Ascending aorta (tissue), 2 donors: ENCODE data around the gene SHISA2. TPM values are rescaled to one million over a fixed set of nuclear protein-coding genes. Genes with fewer than 3 reads are reported as not detected.

ENCODE experiments used
- DNase-seq, 2 donors: peaks; one replicate each; pipeline ENCODE4 v3.0.0-alpha.2; 2019; ENCODE audit warnings: low spot score in 2 of 2
- H3K27ac ChIP-seq, 2 donors: fragments of 200-600 bp; sonication (generic); one replicate each; pipeline ENCODE4 v1.5.1; 2016 to 2017; ENCODE audit warnings: mild to moderate bottlenecking in 1 of 2
- H3K27me3 ChIP-seq: fragments of 200-600 bp; sonication (generic); one replicate; pipeline ENCODE4 v1.5.1; 2017
- H3K36me3 ChIP-seq, 2 donors: fragments of 200-600 bp; sonication (generic); one replicate each; pipeline ENCODE4 v1.5.1; 2016
- H3K4me1 ChIP-seq, 2 donors: fragments of 200-600 bp; sonication (generic); one replicate each; pipeline ENCODE4 v1.5.1; 2016 to 2017; ENCODE audit warnings: mild to moderate bottlenecking in 1 of 2
- H3K4me3 ChIP-seq, 2 donors: fragments of 200-600 bp; sonication (generic); one replicate each; pipeline ENCODE4 v1.5.1; 2016 to 2017; ENCODE audit warnings: mild to moderate bottlenecking in 1 of 2
- H3K9me3 ChIP-seq, 2 donors: fragments of 200-600 bp; sonication (generic); one replicate each; pipeline ENCODE4 v1.5.1; 2016
- CTCF ChIP-seq, 3 experiments: fragments of 200-600 bp in 2 of 3; fragments of 450-650 bp in 1 of 3; sonication (generic) in 2 of 3; IDR thresholded peaks; one replicate each; pipeline ENCODE4 v1.5.1; 2016 to 2019; ENCODE audit warnings: antibody characterized with exemption in 3 of 3, mild to moderate bottlenecking in 1 of 3, moderate library complexity in 1 of 3
- intact Hi-C: fragments of 100-400 bp; cut with DNase I; formaldehyde crosslinking; loops from one replicate; pipeline ENCODE4 v1.15.1; 2023
- total RNA-seq: library from RNA; depleted of rRNA; stranded (reverse); fragments of >200 nt; gene quantifications from one replicate; pipeline ENCODE4 v1.1.0, GENCODE V29; 2016

SHISA2 gene
- total RNA-seq, 1 donor from 2014 or later: not detected

- H3K4me3 ChIP-seq: no peak overlapping the region
- no peaks in the 10 kb centered on the region for H3K36me3 ChIP-seq
- DNase-seq: no peak
- intact Hi-C loops: loop anchor here (2.0 kb wide), 1 partner anchor 488 kb away; no protein-coding TSS in a partner anchor
- peak; percentile 12 to 60 (median 40) for TF ChIP-seq CTCF (IDR thresholded peaks at IDR 0.05)
- H3K27me3 ChIP-seq: no peaks in the 10 kb centered on the region
- no peaks in the 10 kb centered on the region for H3K9me3 ChIP-seq
- H3K27ac ChIP-seq: no peak overlapping the region
- H3K4me1 ChIP-seq: no peaks in the 10 kb centered on the region
Observed at GRCh38 chr13:26062853-26063444, 11.1 kb upstream of the SHISA2 start.

- H3K4me3 ChIP-seq: no peak overlapping the region
- intact Hi-C loops: loop anchor here (2.0 kb wide), 1 partner anchor 487 kb away; no protein-coding TSS in a partner anchor
- H3K27me3 ChIP-seq: no peaks in the 10 kb centered on the region
- H3K27ac ChIP-seq: no peak overlapping the region
- H3K4me1 ChIP-seq: no peaks in the 10 kb centered on the region
- H3K9me3 ChIP-seq: no peaks in the 10 kb centered on the region
- TF ChIP-seq CTCF (IDR thresholded peaks at IDR 0.05): no peak
- no peaks in the 10 kb centered on the region for H3K36me3 ChIP-seq
- no peak for DNase-seq
Observed at GRCh38 chr13:26061947-26062346, 10.1 kb upstream of the SHISA2 start.

- H3K36me3 ChIP-seq: no peaks in the 10 kb centered on the region
- H3K4me3 ChIP-seq: no peak overlapping the region
- no peak overlapping the region for H3K27ac ChIP-seq
- intact Hi-C loops: no loop called here
- no peaks in the 10 kb centered on the region for H3K27me3 ChIP-seq
- H3K9me3 ChIP-seq: no peaks in the 10 kb centered on the region
- TF ChIP-seq CTCF (IDR thresholded peaks at IDR 0.05): no peak
- no peaks in the 10 kb centered on the region for H3K4me1 ChIP-seq
- no peak for DNase-seq
Observed at GRCh38 chr13:26061256-26061655, 9.4 kb upstream of the SHISA2 start.

GRCh38 chr13:26060357-26060756, 8.5 kb upstream of the SHISA2 start:
- intact Hi-C loops: no loop called here
- TF ChIP-seq CTCF (IDR thresholded peaks at IDR 0.05): no peak
- no peaks in the 10 kb centered on the region for H3K9me3 ChIP-seq

GRCh38 chr13:26058704-26059103, 6.9 kb upstream of the SHISA2 start:
- H3K4me1 ChIP-seq: no peaks in the 10 kb centered on the region
- no peaks in the 10 kb centered on the region for H3K9me3 ChIP-seq
- intact Hi-C loops: no loop called here
- TF ChIP-seq CTCF (IDR thresholded peaks at IDR 0.05): no peak
- no peaks in the 10 kb centered on the region for H3K27me3 ChIP-seq
- no peak overlapping the region for H3K27ac ChIP-seq
- no peak for DNase-seq
- no peak overlapping the region for H3K4me3 ChIP-seq
- H3K36me3 ChIP-seq: no peaks in the 10 kb centered on the region

More at GRCh38 chr13:26060357-26060756, 8.5 kb upstream of the SHISA2 start:
- H3K4me3 ChIP-seq: no peak overlapping the region
- no peaks in the 10 kb centered on the region for H3K4me1 ChIP-seq
- DNase-seq: no peak
- no peak overlapping the region for H3K27ac ChIP-seq
- no peaks in the 10 kb centered on the region for H3K27me3 ChIP-seq
- H3K36me3 ChIP-seq: no peaks in the 10 kb centered on the region

- no peaks in the 10 kb centered on the region for H3K36me3 ChIP-seq
- no peak for DNase-seq
- no peak overlapping the region for H3K4me3 ChIP-seq
- TF ChIP-seq CTCF (IDR thresholded peaks at IDR 0.05): no peak
- intact Hi-C loops: no loop called here
- no peak overlapping the region for H3K27ac ChIP-seq
- no peaks in the 10 kb centered on the region for H3K9me3 ChIP-seq
- peaks cover 10% of the 10 kb centered on the region for H3K27me3 ChIP-seq
- peaks cover 3 to 7% of the 10 kb centered on the region in 2 donors for H3K4me1 ChIP-seq
Observed at GRCh38 chr13:26054896-26055295, 3.1 kb upstream of the SHISA2 start.
